Tibial artery (tissue), 4 donors: ENCODE measurements around the gene IGF2BP2.
"Not testable (repeated sequence)": the region's sequence is repeated elsewhere in the genome, so short reads cannot be mapped to it uniquely, and the experiment has no call there.

ENCODE experiments used
- DNase-seq, 2 donors: peaks; one replicate each; pipeline ENCODE4 v3.0.0-alpha.2; 2019
- H3K27ac ChIP-seq, 2 donors: fragments of 200-600 bp; sonication (generic) in 1 of 2; 1 replicate in 1 of 2; 2 replicates in 1 of 2; pipeline ENCODE4 v1.5.1; 2018 to 2019; ENCODE audit warnings: mild to moderate bottlenecking in 1 of 2
- H3K27me3 ChIP-seq, 2 donors: fragments of 200-600 bp; sonication (generic) in 1 of 2; one replicate each; pipeline versions ENCODE4 v1.5.1 to v1.6.0; 2016 to 2019
- H3K36me3 ChIP-seq, 3 donors: fragments of 200-600 bp; sonication (generic) in 2 of 3; one replicate each; pipeline ENCODE4 v1.5.1; 2016 to 2019; ENCODE audit warnings: mild to moderate bottlenecking in 2 of 3
- H3K4me1 ChIP-seq, 4 donors: fragments of 200-600 bp; sonication (generic) in 2 of 4; 1 replicate in 3 of 4; 2 replicates in 1 of 4; pipeline ENCODE4 v1.5.1; 2016 to 2019
- H3K4me3 ChIP-seq, 2 donors: fragments of 200-600 bp; sonication (generic) in 1 of 2; 1 replicate in 1 of 2; 2 replicates in 1 of 2; pipeline ENCODE4 v1.5.1; 2018 to 2019; ENCODE audit warnings: mild to moderate bottlenecking in 2 of 2
- H3K9me3 ChIP-seq, 3 donors: fragments of 200-600 bp; sonication (generic) in 1 of 3; one replicate each; pipeline ENCODE4 v1.5.1; 2016 to 2019
- intact Hi-C: fragments of 100-400 bp; cut with DNase I; formaldehyde crosslinking; loops from one replicate; pipeline ENCODE4 v1.15.0; 2023; ENCODE audit warnings: low total_unique reads
- TF ChIP-seq, protein P1 (sequence below), 2 experiments: fragments of 200-600 bp in 1 of 2; fragments of 450-650 bp in 1 of 2; IDR thresholded peaks; one replicate each; pipeline ENCODE4 v1.5.1; 2017 to 2019; ENCODE audit warnings: antibody characterized with exemption in 2 of 2, mild to moderate bottlenecking in 1 of 2, moderate library complexity in 1 of 2

IGF2BP2 gene

DNA sequence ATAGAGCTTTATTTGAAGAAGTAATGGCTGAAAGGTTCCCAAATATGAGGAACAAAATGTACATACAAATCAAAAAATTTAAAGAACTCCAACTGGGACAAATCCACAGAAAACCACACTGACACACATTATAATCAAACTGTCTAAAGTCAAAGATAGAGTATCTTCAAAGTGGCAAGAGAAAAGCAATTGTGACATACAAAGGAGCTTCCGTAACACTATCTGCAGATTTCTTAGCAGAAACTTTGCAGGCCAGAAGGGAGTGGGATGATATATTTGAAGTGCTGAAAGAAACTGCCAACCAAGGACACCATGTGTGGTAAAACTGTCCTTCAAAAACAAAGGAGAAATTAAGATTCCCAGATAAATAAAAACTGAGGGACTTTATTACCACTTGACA is 146.8 kb downstream of the IGF2BP2 start:
- H3K4me3 ChIP-seq, result no peak overlapping the region
- TF ChIP-seq, protein P1, sequence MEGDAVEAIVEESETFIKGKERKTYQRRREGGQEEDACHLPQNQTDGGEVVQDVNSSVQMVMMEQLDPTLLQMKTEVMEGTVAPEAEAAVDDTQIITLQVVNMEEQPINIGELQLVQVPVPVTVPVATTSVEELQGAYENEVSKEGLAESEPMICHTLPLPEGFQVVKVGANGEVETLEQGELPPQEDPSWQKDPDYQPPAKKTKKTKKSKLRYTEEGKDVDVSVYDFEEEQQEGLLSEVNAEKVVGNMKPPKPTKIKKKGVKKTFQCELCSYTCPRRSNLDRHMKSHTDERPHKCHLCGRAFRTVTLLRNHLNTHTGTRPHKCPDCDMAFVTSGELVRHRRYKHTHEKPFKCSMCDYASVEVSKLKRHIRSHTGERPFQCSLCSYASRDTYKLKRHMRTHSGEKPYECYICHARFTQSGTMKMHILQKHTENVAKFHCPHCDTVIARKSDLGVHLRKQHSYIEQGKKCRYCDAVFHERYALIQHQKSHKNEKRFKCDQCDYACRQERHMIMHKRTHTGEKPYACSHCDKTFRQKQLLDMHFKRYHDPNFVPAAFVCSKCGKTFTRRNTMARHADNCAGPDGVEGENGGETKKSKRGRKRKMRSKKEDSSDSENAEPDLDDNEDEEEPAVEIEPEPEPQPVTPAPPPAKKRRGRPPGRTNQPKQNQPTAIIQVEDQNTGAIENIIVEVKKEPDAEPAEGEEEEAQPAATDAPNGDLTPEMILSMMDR (IDR thresholded peaks at IDR 0.05), result no peak
- H3K27me3 ChIP-seq, result no peaks in the 10 kb centered on the region
- no peak for DNase-seq
- H3K9me3 ChIP-seq, result peaks cover 0 to 6% (median 0%) of the 10 kb centered on the region in 3 donors
- H3K4me1 ChIP-seq, result no peaks in the 10 kb centered on the region
- no peaks in the 10 kb centered on the region for H3K36me3 ChIP-seq
- intact Hi-C loops, result no loop called here
- no peak overlapping the region for H3K27ac ChIP-seq

DNA sequence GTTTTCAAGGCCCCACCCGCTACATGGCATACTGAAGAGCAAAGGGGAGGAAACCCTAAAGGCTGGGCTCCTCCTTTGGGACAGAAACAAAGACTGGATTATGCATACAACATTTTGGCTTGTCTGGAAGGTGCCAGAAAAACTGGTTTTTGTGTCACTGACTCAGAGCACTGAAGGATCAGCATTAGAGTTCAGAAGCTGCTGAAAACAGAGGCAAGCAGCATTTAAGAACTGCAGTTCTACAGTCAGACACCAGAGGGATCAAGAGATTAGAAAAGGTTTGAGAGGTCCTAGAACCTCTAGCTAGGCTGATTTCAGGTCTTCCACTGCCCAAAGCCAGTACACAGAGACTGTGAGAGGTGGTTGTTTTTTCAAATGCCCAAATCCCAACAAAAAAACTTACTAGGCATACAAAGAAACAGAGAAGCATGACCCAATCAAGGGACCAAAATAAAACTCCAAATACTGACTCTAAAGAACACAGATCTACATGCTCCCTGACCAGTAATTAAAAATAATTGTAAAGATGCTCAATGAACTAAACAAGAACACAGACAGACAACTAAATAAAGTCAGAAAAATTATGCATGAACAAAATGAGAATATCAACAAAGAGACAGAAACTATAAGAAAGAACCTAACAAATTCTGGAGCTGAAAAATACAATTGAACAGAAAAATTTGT is 147.6 kb downstream of the IGF2BP2 start:
- Histone ChIP-seq H3K36me3 (no peaks in the 10 kb centered on the region), H3K9me3 (peaks cover 0 to 6% (median 0%) of the 10 kb centered on the region in 3 donors), H3K27ac (no peak overlapping the region), H3K4me1 (no peaks in the 10 kb centered on the region), H3K4me3 (no peak overlapping the region), H3K27me3 (no peaks in the 10 kb centered on the region)
- DNase-seq, result no peak
- intact Hi-C loops, result no loop called here
- TF ChIP-seq, protein P1 (IDR thresholded peaks at IDR 0.05), result peak in 1 of 2 experiments; percentile 31

DNA sequence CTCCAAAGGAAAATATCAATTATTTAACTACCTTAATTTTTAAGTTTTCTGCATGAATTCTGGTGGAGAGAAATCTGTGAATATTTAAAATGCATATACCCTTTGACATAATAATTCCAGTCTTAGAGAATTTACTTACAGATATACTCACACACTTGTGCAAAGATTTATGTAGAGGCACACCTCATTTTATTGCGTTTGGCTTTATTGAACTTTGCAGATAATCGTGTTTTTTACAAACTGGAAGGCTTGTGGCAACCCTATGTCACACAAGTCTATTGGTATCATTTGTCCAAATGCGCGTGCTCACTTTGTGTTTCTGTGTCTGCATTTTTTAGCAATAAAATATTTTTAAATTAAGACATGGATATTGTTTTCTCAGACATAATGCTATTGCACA is 157.3 kb downstream of the IGF2BP2 start:
- intact Hi-C loops, result no loop called here
- peaks cover 0 to 3% of the 10 kb centered on the region in 2 donors for H3K27me3 ChIP-seq
- H3K36me3 ChIP-seq, result no peaks in the 10 kb centered on the region
- no peak for DNase-seq
- no peaks in the 10 kb centered on the region for H3K9me3 ChIP-seq
- no peak overlapping the region for H3K4me3 ChIP-seq
- H3K27ac ChIP-seq, result no peak overlapping the region
- H3K4me1 ChIP-seq, result no peaks in the 10 kb centered on the region
- TF ChIP-seq, protein P1 (IDR thresholded peaks at IDR 0.05), result no peak

DNA sequence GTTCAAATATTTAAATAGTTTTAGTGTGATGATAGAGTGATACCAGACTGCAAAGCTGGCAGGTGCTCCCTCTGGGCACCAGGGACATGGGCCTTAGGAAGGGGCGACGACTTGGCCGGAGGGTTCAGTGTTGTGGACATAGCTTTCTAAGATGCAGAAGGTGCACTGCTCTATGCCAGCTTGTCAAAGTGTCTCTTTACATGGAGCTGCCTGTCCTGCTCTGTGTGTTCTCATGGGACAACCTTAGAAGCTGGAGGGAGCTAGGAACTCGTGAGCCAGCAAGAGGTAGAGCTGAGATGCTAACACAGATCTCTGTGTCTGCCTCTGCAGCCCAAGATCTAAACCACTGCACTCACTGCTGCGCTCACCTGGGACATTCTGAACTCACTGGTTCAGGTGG is 160.9 kb downstream of the IGF2BP2 start:
- Histone ChIP-seq H3K4me1 (peaks cover 5 to 19% (median 14%) of the 10 kb centered on the region in 4 donors), H3K9me3 (no peaks in the 10 kb centered on the region), H3K27me3 (peaks cover 0 to 3% of the 10 kb centered on the region in 2 donors), H3K27ac (no peak overlapping the region), H3K36me3 (no peaks in the 10 kb centered on the region), H3K4me3 (no peak overlapping the region)
- DNase-seq, result no peak
- TF ChIP-seq, protein P1 (IDR thresholded peaks at IDR 0.05), result no peak
- intact Hi-C loops, result no loop called here

DNA sequence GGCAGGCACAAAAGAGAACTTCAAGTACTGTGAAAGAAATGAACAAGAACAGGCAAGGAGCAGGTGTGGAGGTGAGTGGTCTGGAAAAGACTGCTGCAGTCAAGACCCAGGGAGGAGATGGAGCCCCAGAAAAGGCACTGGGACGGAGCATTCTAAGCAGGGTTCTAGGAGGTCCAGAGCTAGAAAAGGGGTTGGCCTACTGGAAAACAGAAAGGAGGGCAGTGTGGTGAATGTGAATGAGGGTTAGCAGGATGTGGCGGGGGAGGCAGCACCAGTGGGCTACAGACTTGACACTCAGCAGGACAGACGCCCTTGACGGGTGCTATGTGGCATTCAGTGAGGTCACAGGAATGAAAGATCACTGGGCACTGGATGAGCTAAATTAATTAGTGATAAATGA is 163.1 kb downstream of the IGF2BP2 start:
- H3K27me3 ChIP-seq, result peaks cover 0 to 3% of the 10 kb centered on the region in 2 donors
- H3K36me3 ChIP-seq, result no peaks in the 10 kb centered on the region
- DNase-seq, result no peak
- peaks cover 6 to 40% (median 35%) of the 10 kb centered on the region in 4 donors for H3K4me1 ChIP-seq
- intact Hi-C loops, result loop anchor here (2.0 kb wide), 1 partner anchor 107 kb away; no protein-coding TSS in a partner anchor
- no peak overlapping the region for H3K27ac ChIP-seq
- TF ChIP-seq, protein P1 (IDR thresholded peaks at IDR 0.05), result no peak
- no peak overlapping the region for H3K4me3 ChIP-seq
- no peaks in the 10 kb centered on the region for H3K9me3 ChIP-seq

DNA sequence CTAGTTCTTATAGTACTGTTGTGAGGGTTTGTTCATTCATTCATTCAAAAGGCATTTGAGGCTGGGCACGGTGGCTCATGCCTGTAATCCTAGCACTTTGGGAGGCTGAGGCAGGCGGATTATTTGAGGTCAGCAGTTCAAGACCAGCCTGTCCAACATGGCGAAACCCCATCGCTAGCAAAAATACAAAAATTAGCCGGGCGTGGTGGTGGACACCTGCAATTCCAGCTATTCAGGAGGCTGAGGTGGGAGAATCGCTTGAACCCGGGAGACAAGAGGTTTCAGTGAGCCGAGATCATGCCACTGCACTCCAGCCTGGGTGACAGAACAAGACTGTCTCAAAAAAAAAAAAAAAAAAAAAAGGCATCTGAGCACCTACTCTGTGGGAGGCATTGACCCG is 163.5 kb downstream of the IGF2BP2 start:
- H3K36me3 ChIP-seq, H3K27ac ChIP-seq: not testable (repeated sequence)
- H3K4me1 ChIP-seq, result peaks cover 6 to 44% (median 37%) of the 10 kb centered on the region in 4 donors

More for the DNA sequence above, 163.5 kb downstream of the IGF2BP2 start:
- intact Hi-C loops, result loop anchor here (2.0 kb wide), 1 partner anchor 108 kb away; no protein-coding TSS in a partner anchor
- H3K9me3 ChIP-seq, H3K27me3 ChIP-seq, H3K4me3 ChIP-seq, DNase-seq: not testable (repeated sequence)
